ENCODE measurements around the gene TTC6. TPM values are rescaled to one million over a fixed set of nuclear protein-coding genes. Genes with fewer than 3 reads are reported as not detected.

The TTC6 gene
- total RNA-seq, 6 donors from 2014 or later: 5.2 to 63.9 (median 10.8) TPM

DNA sequence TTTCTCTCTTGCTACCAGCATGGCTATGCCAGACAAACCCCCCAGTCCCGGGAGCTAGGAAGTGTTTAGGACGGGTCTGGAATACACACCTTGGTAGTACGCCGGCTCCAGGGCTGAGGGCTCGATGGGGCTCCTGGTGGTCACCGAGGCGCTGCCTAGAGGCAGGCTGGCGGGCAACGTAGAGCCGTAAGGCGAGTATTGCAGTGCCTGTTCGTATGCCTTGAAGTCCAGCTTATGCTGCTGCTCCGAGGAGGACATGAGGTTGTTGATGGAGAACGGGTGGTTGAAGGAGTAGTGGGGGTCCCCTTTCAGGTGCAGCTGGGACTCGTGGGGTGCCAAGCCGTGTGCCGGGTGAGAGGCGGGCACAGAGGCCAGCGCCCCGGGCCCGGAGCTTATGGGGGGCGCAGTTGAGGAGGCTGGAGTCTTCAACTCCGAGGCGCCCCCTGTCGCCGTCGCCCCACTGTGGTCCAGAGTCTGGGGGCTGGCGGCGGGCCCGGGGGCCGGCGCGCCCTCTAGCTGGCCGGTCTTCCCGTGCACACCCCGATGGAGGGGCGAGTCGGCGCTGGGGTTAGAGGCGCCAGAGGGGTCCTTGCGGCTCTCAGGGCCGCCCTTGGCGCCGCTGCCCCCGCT, 4.0 kb upstream of the TTC6 start:
- peak; percentile 45 to 89 for DNase-seq
- whole genome bisulfite sequencing, 2 donors: 6 to 7% methylated on average over 5 to 24 of the region's 45 CpGs
- Histone ChIP-seq H3K4me3 (peak overlapping the region in 3 of 4 donors; percentile 47 to 62 (median 55)), H3K9me3 (no peaks in the 10 kb centered on the region), H3K27me3 (peaks cover 5 to 63% (median 26%) of the 10 kb centered on the region in 4 donors), H3K36me3 (no peaks in the 10 kb centered on the region), H3K27ac (peak overlapping the region; percentile 71 to 92 (median 89)), H3K4me1 (peaks cover 16 to 42% (median 32%) of the 10 kb centered on the region in 4 donors)
- TF ChIP-seq POLR2A (IDR thresholded peaks at IDR 0.05): no peak
- TF ChIP-seq, protein P1, sequence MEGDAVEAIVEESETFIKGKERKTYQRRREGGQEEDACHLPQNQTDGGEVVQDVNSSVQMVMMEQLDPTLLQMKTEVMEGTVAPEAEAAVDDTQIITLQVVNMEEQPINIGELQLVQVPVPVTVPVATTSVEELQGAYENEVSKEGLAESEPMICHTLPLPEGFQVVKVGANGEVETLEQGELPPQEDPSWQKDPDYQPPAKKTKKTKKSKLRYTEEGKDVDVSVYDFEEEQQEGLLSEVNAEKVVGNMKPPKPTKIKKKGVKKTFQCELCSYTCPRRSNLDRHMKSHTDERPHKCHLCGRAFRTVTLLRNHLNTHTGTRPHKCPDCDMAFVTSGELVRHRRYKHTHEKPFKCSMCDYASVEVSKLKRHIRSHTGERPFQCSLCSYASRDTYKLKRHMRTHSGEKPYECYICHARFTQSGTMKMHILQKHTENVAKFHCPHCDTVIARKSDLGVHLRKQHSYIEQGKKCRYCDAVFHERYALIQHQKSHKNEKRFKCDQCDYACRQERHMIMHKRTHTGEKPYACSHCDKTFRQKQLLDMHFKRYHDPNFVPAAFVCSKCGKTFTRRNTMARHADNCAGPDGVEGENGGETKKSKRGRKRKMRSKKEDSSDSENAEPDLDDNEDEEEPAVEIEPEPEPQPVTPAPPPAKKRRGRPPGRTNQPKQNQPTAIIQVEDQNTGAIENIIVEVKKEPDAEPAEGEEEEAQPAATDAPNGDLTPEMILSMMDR (IDR thresholded peaks at IDR 0.05): peak in 4 of 6 experiments; percentile 25 to 48 (median 40)
- TF ChIP-seq POLR2AphosphoS5 (IDR thresholded peaks at IDR 0.05): no peak
- no peak for TF ChIP-seq EP300 (IDR thresholded peaks at IDR 0.05)
- ATAC-seq (ENCODE audit: low FRiP score in 2 of 2): peak in 1 of 2 donors; percentile 12

DNA sequence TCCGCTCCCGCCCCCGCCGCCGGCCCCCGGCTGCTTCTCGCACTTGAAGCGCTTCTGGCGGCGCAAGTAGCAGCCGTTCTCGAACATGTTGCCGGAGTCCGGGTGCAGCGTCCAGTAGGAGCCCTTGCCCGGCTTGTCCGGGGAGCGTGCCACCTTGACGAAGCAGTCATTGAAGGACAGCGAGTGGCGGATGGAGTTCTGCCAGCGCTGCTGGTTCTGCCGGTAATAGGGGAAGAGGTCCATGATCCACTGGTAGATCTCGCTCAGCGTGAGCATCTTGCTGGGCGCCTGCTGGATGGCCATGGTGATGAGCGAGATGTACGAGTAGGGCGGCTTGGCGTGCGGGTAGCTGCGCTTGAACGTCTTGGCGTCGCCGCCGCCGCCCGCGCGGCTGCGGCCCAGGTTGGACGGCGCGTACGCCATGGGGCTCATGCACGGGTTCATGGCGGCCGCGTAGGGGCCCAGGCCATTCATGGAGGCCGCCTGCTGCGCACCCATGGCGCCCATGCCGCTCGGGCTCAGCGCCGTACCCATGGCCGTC, 3.4 kb upstream of the TTC6 start:
- DNase-seq: peak; percentile 36 to 85
- peaks cover 16 to 44% (median 33%) of the 10 kb centered on the region in 4 donors for H3K4me1 ChIP-seq
- no peak for ATAC-seq (ENCODE audit: low FRiP score in 2 of 2)
- TF ChIP-seq POLR2A (IDR thresholded peaks at IDR 0.05) (no peak), EP300 (IDR thresholded peaks at IDR 0.05) (no peak), POLR2AphosphoS5 (IDR thresholded peaks at IDR 0.05) (no peak)
- TF ChIP-seq, protein P1 (IDR thresholded peaks at IDR 0.05): no peak
- H3K27ac ChIP-seq: peak overlapping the region; percentile 71 to 92 (median 89)
- H3K36me3 ChIP-seq: no peaks in the 10 kb centered on the region
- WGBS, 2 donors: 7% methylated on average over 27 of the region's 58 CpGs; no CpG with 5 or more reads in 1 of the 2 donors
- H3K4me3 ChIP-seq: peak overlapping the region in 3 of 4 donors; percentile 47 to 62 (median 55)
- no peaks in the 10 kb centered on the region for H3K9me3 ChIP-seq
- peaks cover 5 to 63% (median 26%) of the 10 kb centered on the region in 4 donors for H3K27me3 ChIP-seq

DNA sequence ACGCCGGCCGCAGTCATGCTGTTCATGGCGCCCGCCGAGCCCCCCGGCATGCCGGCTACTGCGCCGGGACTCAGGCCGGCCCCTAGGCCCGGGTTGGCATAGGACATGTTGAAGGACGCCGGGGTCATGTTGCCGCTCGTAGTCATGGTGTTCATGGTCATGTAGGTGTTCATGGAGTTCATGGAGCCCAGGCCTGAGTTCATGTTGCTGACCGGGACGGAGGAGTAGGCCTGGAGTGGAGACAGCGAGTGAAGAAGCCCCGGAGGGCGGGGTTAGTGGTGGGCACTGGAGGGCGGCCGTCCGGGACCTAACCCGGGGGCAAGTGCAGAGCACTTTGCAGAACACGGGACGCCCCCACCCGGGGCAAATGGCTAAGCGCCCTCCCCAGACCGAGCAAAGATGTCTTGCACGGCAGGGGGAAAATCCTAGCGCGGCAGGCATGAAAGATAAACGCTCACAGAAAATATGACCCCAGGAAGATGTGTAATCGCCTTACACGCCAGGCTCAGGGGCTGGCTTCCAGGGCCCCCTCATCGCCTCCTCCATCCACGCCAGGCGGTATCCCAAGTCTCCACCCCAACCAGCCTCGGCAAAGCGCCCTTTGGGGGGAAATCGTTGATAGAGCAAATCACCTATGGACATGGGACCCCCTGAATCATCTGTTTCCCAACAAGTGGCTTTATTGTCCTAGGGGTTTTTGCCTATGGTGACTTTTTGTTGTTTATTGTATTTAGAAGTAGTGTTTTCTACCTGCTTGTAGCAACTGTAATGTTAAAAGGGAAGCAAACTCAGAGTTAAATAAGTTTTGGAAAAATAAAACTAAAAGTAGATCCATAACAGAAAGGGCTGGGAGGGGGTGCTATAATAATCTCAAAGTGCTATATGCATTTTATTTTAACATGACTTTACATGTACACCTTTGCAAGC, 2.7 kb upstream of the TTC6 start:
- whole genome bisulfite sequencing, 2 donors: 8 to 10% methylated on average over 28 of the region's 42 CpGs
- Histone ChIP-seq H3K27me3 (peaks cover 2 to 61% (median 31%) of the 10 kb centered on the region in 4 donors), H3K4me3 (peak overlapping the region in 3 of 4 donors; percentile 47 to 62 (median 55)), H3K27ac (peak overlapping the region; percentile 71 to 92 (median 89)), H3K9me3 (no peaks in the 10 kb centered on the region), H3K36me3 (no peaks in the 10 kb centered on the region), H3K4me1 (peaks cover 16 to 48% (median 33%) of the 10 kb centered on the region in 4 donors)
- DNase-seq: no peak
- no peak for ATAC-seq (ENCODE audit: low FRiP score in 2 of 2)
- no peak for TF ChIP-seq EP300 (IDR thresholded peaks at IDR 0.05)
- TF ChIP-seq, protein P1 (IDR thresholded peaks at IDR 0.05): no peak
- no peak for TF ChIP-seq POLR2A (IDR thresholded peaks at IDR 0.05)
- no peak for TF ChIP-seq POLR2AphosphoS5 (IDR thresholded peaks at IDR 0.05)

DNA sequence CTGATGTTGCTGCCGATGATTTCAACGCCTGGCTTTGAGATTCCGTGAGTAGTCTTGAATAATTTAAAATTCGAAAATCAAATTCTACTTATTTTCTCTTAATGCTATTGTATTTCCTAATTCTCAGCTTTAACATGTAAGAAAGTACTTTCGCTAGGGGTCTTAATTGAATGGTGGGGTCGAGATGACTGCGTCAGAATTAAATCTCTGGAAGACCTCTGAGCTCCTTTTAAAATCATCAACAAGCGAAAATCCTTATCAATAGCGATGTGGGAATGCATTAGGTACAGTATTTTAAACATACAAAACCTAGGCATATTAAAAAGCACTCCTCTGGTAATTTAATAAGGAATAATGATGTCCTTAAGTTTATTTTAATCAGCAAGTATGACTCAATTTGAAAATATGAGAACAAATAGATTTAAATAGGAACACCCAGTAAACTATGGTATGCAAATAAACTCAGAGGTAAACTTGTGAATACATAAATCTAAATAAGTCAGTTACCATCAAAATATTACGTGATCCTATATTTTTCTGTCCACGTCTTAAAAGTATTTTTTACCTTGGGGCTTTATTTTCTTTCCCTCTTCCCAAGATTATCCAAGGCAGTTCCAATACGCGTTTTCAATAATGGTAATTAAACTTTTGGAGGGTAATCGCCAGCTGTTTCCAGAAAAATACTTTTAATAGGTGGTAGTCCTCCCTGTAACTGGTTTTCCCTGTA, 1.8 kb upstream of the TTC6 start:
- no peak for ATAC-seq (ENCODE audit: low FRiP score in 2 of 2)
- H3K4me1 ChIP-seq: peaks cover 23 to 50% (median 33%) of the 10 kb centered on the region in 4 donors
- peaks cover 2 to 63% (median 36%) of the 10 kb centered on the region in 4 donors for H3K27me3 ChIP-seq
- H3K36me3 ChIP-seq: no peaks in the 10 kb centered on the region
- no peaks in the 10 kb centered on the region for H3K9me3 ChIP-seq
- H3K4me3 ChIP-seq: peak overlapping the region in 3 of 4 donors; percentile 47 to 62 (median 55)
- peak overlapping the region; percentile 75 to 92 (median 89) for H3K27ac ChIP-seq
- 13 to 17% methylated on average over 14 of the region's 14 CpGs for WGBS, 2 donors
- DNase-seq: no peak
- no peak for TF ChIP-seq POLR2AphosphoS5 (IDR thresholded peaks at IDR 0.05)
- TF ChIP-seq EP300 (IDR thresholded peaks at IDR 0.05): no peak
- TF ChIP-seq, protein P1 (IDR thresholded peaks at IDR 0.05): no peak
- no peak for TF ChIP-seq POLR2A (IDR thresholded peaks at IDR 0.05)
